Mesangial cell (primary cell): ENCODE measurements around the gene SMKR1. TPM values are rescaled to one million over a fixed set of nuclear protein-coding genes. Genes with fewer than 3 reads are reported as not detected.

Experiments
- total RNA-seq: library from RNA; depleted of rRNA; stranded (reverse); fragments of >200 nt; gene quantifications from 2 replicates; pipeline ENCODE4 v1.2.3, GENCODE V29; 2015

SMKR1 gene
- total RNA-seq, result 0.13 and 0.33 TPM in 2 replicates

GRCh38 chr7:129501760-129502707 lies at the start of gene SMKR1:
Gene SMKR1 (plus strand): TSS chr7:129502531. CDS start chr7:129502825, 294 bp downstream.

Other genes starting within 250 kb of the SMKR1 start
- 3.2 and 5.5 TPM in 2 replicates for gene STRIP2, start 68.1 kb upstream of the SMKR1 start, total RNA-seq
- 10.4 and 14.3 TPM in 2 replicates for gene NRF1, start 109.2 kb downstream of the SMKR1 start, total RNA-seq